ENCODE data around the gene CLDN10. TPM values are rescaled to one million over a fixed set of nuclear protein-coding genes. Genes with fewer than 3 reads are reported as not detected.

Gene CLDN10
- total RNA-seq, 1 donor from 2014 or later: not detected

DNA sequence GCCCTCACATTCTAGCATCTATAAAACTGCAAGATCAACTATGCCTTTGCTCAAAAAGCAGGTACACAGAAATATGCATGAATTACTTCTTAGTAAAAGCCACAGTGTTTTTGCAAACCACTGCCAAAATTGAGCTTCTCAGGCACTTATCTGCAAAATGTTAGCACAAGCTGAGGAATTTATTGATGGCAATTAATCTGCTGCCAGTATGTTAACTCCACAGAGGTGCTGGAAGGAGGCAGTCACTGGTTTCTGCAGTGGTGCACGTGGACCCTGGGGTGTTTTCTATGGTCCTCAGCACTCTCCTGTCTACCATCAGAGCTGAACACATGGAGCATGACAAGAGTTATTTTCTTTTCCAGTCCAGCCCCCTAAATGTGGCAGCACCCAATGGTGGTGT is 44.2 kb downstream of the CLDN10 start:
- H3K36me3 ChIP-seq: no peaks in the 10 kb centered on the region
- intact Hi-C loops (cut with micrococcal nuclease): no loop called here
- no peak overlapping the region for H3K27ac ChIP-seq (replicated peaks)
- no peaks in the 10 kb centered on the region for H3K27me3 ChIP-seq (ENCODE audit: low read depth)
- no peaks in the 10 kb centered on the region for H3K9me3 ChIP-seq (replicated peaks)
- H3K4me3 ChIP-seq: no peak overlapping the region
- TF ChIP-seq, protein P1, sequence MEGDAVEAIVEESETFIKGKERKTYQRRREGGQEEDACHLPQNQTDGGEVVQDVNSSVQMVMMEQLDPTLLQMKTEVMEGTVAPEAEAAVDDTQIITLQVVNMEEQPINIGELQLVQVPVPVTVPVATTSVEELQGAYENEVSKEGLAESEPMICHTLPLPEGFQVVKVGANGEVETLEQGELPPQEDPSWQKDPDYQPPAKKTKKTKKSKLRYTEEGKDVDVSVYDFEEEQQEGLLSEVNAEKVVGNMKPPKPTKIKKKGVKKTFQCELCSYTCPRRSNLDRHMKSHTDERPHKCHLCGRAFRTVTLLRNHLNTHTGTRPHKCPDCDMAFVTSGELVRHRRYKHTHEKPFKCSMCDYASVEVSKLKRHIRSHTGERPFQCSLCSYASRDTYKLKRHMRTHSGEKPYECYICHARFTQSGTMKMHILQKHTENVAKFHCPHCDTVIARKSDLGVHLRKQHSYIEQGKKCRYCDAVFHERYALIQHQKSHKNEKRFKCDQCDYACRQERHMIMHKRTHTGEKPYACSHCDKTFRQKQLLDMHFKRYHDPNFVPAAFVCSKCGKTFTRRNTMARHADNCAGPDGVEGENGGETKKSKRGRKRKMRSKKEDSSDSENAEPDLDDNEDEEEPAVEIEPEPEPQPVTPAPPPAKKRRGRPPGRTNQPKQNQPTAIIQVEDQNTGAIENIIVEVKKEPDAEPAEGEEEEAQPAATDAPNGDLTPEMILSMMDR (IDR thresholded peaks at IDR 0.05; ENCODE audit: borderline replicate concordance): no peak
- DNase-seq: no peak
- peaks cover 7% of the 10 kb centered on the region for H3K4me1 ChIP-seq

DNA sequence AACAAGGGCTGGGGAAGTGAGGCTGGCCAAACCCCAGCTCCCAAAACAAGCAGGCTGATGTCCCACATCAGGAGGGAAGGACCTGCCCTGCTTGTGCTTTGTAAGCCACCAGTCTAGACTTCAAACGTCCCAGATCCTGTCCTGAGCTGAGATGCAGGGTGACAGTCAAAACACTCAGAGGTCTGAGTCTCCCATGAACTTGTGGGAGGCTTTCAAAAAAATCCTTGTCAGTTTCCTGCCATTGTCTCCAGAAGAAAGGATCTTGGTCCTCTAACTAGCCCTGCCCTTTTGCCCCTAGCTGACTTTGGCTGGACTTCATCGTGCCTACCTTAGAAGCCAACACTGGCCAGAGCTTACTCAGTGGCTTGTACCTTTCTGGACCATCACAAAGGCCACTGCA is 48.7 kb downstream of the CLDN10 start:
- TF ChIP-seq, protein P1 (IDR thresholded peaks at IDR 0.05; ENCODE audit: borderline replicate concordance): no peak
- H3K4me3 ChIP-seq: no peak overlapping the region
- no peaks in the 10 kb centered on the region for H3K36me3 ChIP-seq
- H3K4me1 ChIP-seq: peaks cover 9% of the 10 kb centered on the region
- DNase-seq: no peak
- no peak overlapping the region for H3K27ac ChIP-seq (replicated peaks)
- H3K9me3 ChIP-seq (replicated peaks): no peaks in the 10 kb centered on the region
- intact Hi-C loops (cut with micrococcal nuclease): no loop called here
- no peaks in the 10 kb centered on the region for H3K27me3 ChIP-seq (ENCODE audit: low read depth)

DNA sequence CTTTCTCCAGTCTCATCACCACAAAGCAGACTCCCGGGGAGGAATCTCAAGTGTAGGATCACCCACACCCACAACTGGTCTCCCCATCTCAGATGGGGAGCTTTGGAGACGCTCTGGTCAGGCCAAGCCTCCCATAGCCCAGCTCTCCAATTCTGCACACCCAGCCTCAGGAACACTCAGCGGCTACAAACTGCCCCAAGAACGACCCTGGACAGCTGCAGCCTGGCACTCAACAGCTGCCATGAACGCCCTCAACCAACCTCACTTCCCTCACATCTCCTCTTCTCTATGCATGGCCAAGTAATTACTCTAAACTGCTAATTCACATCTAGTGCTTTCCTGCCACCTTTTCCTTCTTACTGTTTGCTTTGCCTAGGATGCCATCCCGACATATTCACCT is 49.4 kb downstream of the CLDN10 start:
- no peaks in the 10 kb centered on the region for H3K27me3 ChIP-seq (ENCODE audit: low read depth)
- intact Hi-C loops (cut with micrococcal nuclease): no loop called here
- no peak overlapping the region for H3K4me3 ChIP-seq
- H3K4me1 ChIP-seq: peaks cover 9% of the 10 kb centered on the region
- no peaks in the 10 kb centered on the region for H3K36me3 ChIP-seq
- DNase-seq: no peak
- no peak overlapping the region for H3K27ac ChIP-seq (replicated peaks)
- TF ChIP-seq, protein P1 (IDR thresholded peaks at IDR 0.05; ENCODE audit: borderline replicate concordance): no peak
- H3K9me3 ChIP-seq (replicated peaks): no peaks in the 10 kb centered on the region

DNA sequence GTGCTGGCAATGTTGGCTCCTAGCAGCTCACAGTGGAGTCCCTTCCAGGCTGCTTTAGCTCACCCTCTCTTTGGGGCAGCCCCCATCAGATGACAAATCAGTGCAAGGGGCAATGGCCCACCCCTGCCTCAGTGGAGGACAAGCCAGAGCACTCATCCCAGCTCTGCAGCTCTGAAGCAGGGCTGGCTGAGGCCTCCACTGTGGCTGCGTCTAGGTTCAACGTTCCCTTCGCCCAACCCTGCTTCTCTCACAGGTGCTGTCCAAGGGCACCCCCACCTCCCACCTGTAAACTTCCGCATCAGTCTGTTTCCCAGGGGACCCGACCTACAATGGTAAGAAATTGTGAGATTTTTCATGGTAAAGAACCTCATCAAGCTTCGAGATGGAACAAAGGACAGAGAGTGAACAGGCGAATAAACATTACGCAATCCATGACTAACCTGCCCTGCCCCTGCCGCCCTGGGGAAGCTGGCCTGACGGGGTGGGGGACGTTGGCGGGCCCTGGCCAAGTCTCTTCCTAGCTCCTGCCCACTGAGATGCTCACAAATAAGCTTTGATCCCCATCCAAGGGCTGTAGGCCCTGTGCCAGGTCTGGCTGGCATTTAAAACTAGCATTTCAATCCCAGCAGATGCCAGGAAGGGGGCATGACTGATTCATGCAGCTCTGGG is 51.5 kb downstream of the CLDN10 start:
- no peak for DNase-seq

DNA sequence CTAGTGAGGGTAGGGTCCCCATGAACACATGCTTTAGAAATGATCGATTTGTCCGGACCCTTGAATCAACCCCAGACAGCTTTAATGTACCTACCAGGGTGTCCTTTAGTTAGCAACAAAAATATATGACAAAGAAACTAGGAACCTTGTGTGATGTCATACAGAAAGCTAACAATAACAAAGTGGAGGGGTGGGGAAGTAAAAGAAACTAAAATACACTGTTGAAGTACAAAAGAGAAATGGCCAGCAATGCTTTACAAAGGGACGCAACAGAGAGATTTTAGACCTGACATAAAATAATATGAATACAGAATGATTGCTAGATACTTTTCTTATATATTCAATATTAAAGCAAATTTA is 52.0 kb downstream of the CLDN10 start:
- H3K4me3 ChIP-seq: no peak overlapping the region
- intact Hi-C loops (cut with micrococcal nuclease): no loop called here
- TF ChIP-seq, protein P1 (IDR thresholded peaks at IDR 0.05; ENCODE audit: borderline replicate concordance): no peak
- H3K27me3 ChIP-seq (ENCODE audit: low read depth): no peaks in the 10 kb centered on the region
- DNase-seq: no peak
- no peaks in the 10 kb centered on the region for H3K9me3 ChIP-seq (replicated peaks)
- H3K27ac ChIP-seq (replicated peaks): no peak overlapping the region
- H3K4me1 ChIP-seq: peaks cover 19% of the 10 kb centered on the region
- H3K36me3 ChIP-seq: no peaks in the 10 kb centered on the region

More for the DNA sequence above, 51.5 kb downstream of the CLDN10 start:
- intact Hi-C loops (cut with micrococcal nuclease): no loop called here
- H3K27ac ChIP-seq (replicated peaks): no peak overlapping the region
- TF ChIP-seq, protein P1 (IDR thresholded peaks at IDR 0.05; ENCODE audit: borderline replicate concordance): no peak
- H3K4me3 ChIP-seq: no peak overlapping the region
- no peaks in the 10 kb centered on the region for H3K9me3 ChIP-seq (replicated peaks)
- H3K27me3 ChIP-seq (ENCODE audit: low read depth): no peaks in the 10 kb centered on the region
- peaks cover 14% of the 10 kb centered on the region for H3K4me1 ChIP-seq
- H3K36me3 ChIP-seq: no peaks in the 10 kb centered on the region
